Measurements from ENCODE around the gene ZCCHC4. TPM values are rescaled to one million over a fixed set of nuclear protein-coding genes. Genes with fewer than 3 reads are reported as not detected.

Gene ZCCHC4
- total and polyA plus RNA-seq, 4 experiments from 2014 or later, result 9.2 to 14.4 (median 12.8) TPM

GRCh38 chr4:25297528-25298242 is 14.9 kb upstream of the ZCCHC4 start:
- no peak overlapping the region for H3K4me3 Mint-ChIP-seq
- ChIA-PET CTCF (ENCODE audit: partially characterized antibody) (no interaction called here), POLR2A (ENCODE audit: partially characterized antibody) (no interaction called here)
- H3K36me3 ChIP-seq (ENCODE audit: insufficient read depth, low read length), result no peaks in the 10 kb centered on the region
- no peak overlapping the region for H3K27ac Mint-ChIP-seq
- H3K36me3 Mint-ChIP-seq, result no peaks in the 10 kb centered on the region
- H3K9me3 Mint-ChIP-seq, result peaks cover 0 to 1% (median 0%) of the 10 kb centered on the region in 8 donors
- H3K4me1 Mint-ChIP-seq, result no peaks in the 10 kb centered on the region
- H3K4me3 ChIP-seq (ENCODE audit: low read length in 2 of 2), result no peak overlapping the region
- intact Hi-C loops (cut with micrococcal nuclease), result no loop called here
- no peak for DNase-seq
- H3K4me1 ChIP-seq (ENCODE audit: insufficient read depth, low read length), result no peaks in the 10 kb centered on the region
- H3K27ac ChIP-seq (ENCODE audit: low read depth, low read length), result no peak overlapping the region
- no peaks in the 10 kb centered on the region for H3K9me3 ChIP-seq (ENCODE audit: control insufficient read depth in 1 of 2, low read length in 2 of 2)
- no peaks in the 10 kb centered on the region for H3K27me3 ChIP-seq (ENCODE audit: insufficient read depth, low read length)
- H3K27me3 Mint-ChIP-seq, result peaks cover 8 to 13% of the 10 kb centered on the region in 2 donors

DNA sequence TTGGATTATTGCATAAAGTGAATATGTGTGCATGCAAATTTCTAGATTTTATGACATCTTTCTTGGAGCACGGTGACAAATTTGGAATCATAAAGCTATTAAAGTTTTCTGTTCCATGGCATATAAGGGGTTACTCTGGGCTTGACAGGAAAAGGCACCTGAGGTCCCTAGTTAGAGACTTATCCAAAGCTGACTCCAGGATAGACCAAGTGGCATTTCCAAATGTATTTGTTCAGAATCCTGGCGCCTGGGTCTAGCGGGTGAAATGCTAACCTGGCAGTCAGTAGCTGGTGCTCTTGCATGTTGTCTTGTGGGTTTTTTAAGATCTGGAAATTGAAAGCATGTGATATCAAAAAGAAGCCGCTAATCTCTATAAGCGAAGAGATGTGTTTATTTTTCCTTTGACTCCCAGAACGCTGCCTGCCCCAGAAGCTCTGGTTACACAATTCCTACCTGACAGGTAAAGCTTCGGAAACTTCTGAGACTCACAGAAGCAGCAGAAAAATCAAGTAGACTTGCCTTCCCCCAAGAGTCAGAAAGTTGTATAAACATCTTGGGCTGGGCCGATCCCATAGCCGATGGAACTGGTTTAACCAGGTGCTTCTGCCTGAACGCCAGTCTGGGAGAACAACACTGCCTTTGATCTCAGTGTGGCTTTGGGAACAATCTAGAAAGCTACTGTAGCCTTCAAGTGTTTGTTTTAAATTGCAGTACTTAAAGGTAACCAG is 12.9 kb upstream of the ZCCHC4 start:
- CTCF ChIA-PET (ENCODE audit: partially characterized antibody), result interaction anchor here (1.9 kb wide), 1 partner anchor 13 kb away, joined by 8 read pairs; the partner anchor contains the start of gene ZCCHC4

DNA sequence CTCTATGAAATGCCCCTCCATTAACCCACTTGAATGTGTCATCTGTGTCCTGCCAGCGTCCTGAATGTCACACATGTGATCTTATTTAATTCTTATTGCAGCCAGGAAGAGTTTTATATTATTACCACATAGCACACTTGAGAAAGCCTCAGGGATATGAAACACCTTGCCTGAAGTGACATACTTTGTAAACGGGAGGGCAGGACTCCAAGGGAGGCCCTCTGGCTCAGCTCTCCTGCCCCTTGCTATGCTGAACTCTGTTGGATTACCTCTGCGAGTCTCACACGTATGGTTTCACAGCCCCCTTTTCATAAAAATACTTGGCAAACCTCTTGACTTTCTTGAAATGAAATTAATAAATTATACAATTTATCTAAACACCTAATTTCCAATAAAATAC is 11.1 kb upstream of the ZCCHC4 start:
- Mint-ChIP-seq H3K4me1 (no peaks in the 10 kb centered on the region), H3K27ac (no peak overlapping the region), H3K36me3 (no peaks in the 10 kb centered on the region), H3K27me3 (peaks cover 8 to 16% of the 10 kb centered on the region in 2 donors), H3K9me3 (no peaks in the 10 kb centered on the region), H3K4me3 (no peak overlapping the region)
- Histone ChIP-seq H3K9me3 (ENCODE audit: control insufficient read depth in 1 of 2, low read length in 2 of 2) (no peaks in the 10 kb centered on the region), H3K4me3 (ENCODE audit: low read length in 2 of 2) (no peak overlapping the region), H3K4me1 (ENCODE audit: insufficient read depth, low read length) (no peaks in the 10 kb centered on the region), H3K27me3 (ENCODE audit: insufficient read depth, low read length) (no peaks in the 10 kb centered on the region), H3K27ac (ENCODE audit: low read depth, low read length) (no peak overlapping the region), H3K36me3 (ENCODE audit: insufficient read depth, low read length) (no peaks in the 10 kb centered on the region)
- POLR2A ChIA-PET (ENCODE audit: partially characterized antibody), result no interaction called here
- intact Hi-C loops (cut with micrococcal nuclease), result no loop called here
- CTCF ChIA-PET (ENCODE audit: partially characterized antibody), result interaction anchor here (0.8 to 0.9 kb wide), 2 partner anchors 8 to 11 kb away, joined by 3 to 4 read pairs; partner anchors contain the start of gene ZCCHC4
- no peak for DNase-seq

More for the DNA sequence above, 12.9 kb upstream of the ZCCHC4 start:
- Histone ChIP-seq H3K27ac (ENCODE audit: low read depth, low read length) (no peak overlapping the region), H3K4me1 (ENCODE audit: insufficient read depth, low read length) (no peaks in the 10 kb centered on the region), H3K27me3 (ENCODE audit: insufficient read depth, low read length) (no peaks in the 10 kb centered on the region), H3K36me3 (ENCODE audit: insufficient read depth, low read length) (no peaks in the 10 kb centered on the region), H3K4me3 (ENCODE audit: low read length in 2 of 2) (no peak overlapping the region), H3K9me3 (ENCODE audit: control insufficient read depth in 1 of 2, low read length in 2 of 2) (no peaks in the 10 kb centered on the region)
- no peaks in the 10 kb centered on the region for H3K4me1 Mint-ChIP-seq
- peaks cover 8 to 15% of the 10 kb centered on the region in 2 donors for H3K27me3 Mint-ChIP-seq
- intact Hi-C loops (cut with micrococcal nuclease), result no loop called here
- H3K36me3 Mint-ChIP-seq, result no peaks in the 10 kb centered on the region
- no peak overlapping the region for H3K4me3 Mint-ChIP-seq
- H3K27ac Mint-ChIP-seq, result no peak overlapping the region
- peaks cover 0 to under 1% (median 0%) of the 10 kb centered on the region in 8 donors for H3K9me3 Mint-ChIP-seq
- no peak for DNase-seq
- POLR2A ChIA-PET (ENCODE audit: partially characterized antibody), result no interaction called here

- no peaks in the 10 kb centered on the region for H3K27me3 ChIP-seq (ENCODE audit: insufficient read depth, low read length)
- no peaks in the 10 kb centered on the region for H3K36me3 Mint-ChIP-seq
- H3K9me3 ChIP-seq (ENCODE audit: control insufficient read depth in 1 of 2, low read length in 2 of 2), result no peaks in the 10 kb centered on the region
- no peaks in the 10 kb centered on the region for H3K9me3 Mint-ChIP-seq
- no peaks in the 10 kb centered on the region for H3K4me1 ChIP-seq (ENCODE audit: insufficient read depth, low read length)
- no peak overlapping the region for H3K4me3 Mint-ChIP-seq
- H3K27ac Mint-ChIP-seq, result no peak overlapping the region
- CTCF ChIA-PET (ENCODE audit: partially characterized antibody), result interaction anchor here (0.6 kb wide), 1 partner anchor 10 kb away, joined by 4 read pairs; the partner anchor contains the start of gene ZCCHC4
- H3K4me3 ChIP-seq (ENCODE audit: low read length in 2 of 2), result no peak overlapping the region
- POLR2A ChIA-PET (ENCODE audit: partially characterized antibody), result no interaction called here
- no peak for DNase-seq
- H3K27me3 Mint-ChIP-seq, result peaks cover 8 to 23% of the 10 kb centered on the region in 2 donors
- intact Hi-C loops (cut with micrococcal nuclease), result no loop called here
- H3K27ac ChIP-seq (ENCODE audit: low read depth, low read length), result no peak overlapping the region
- H3K36me3 ChIP-seq (ENCODE audit: insufficient read depth, low read length), result no peaks in the 10 kb centered on the region
- no peaks in the 10 kb centered on the region for H3K4me1 Mint-ChIP-seq
Measured at GRCh38 chr4:25302626-25303025, 9.9 kb upstream of the ZCCHC4 start.

DNA sequence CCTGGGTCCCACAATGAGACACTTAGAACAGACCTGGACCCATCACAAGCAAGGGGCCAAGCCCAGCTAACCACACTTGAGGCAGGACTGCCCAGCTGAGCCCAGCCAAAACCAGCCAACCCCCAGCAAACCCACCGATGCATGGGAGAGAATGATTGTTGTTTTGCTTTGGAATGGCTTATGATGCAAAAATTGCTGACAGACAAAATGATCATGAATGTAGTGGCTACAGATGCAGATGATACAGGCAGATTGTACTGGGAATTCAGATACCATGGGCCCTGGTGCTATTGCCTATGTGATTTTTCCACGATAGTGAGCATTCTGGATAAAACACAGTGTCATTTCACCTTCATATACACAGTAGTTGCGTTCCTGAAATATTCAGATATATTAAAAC is 9.0 kb upstream of the ZCCHC4 start:
- H3K9me3 Mint-ChIP-seq, result peaks cover 0 to 2% (median 0%) of the 10 kb centered on the region in 8 donors
- no peak overlapping the region for H3K27ac ChIP-seq (ENCODE audit: low read depth, low read length)
- H3K27me3 ChIP-seq (ENCODE audit: insufficient read depth, low read length), result no peaks in the 10 kb centered on the region
- H3K27ac Mint-ChIP-seq, result no peak overlapping the region
- H3K36me3 Mint-ChIP-seq, result no peaks in the 10 kb centered on the region
- H3K9me3 ChIP-seq (ENCODE audit: control insufficient read depth in 1 of 2, low read length in 2 of 2), result no peaks in the 10 kb centered on the region
- CTCF ChIA-PET (ENCODE audit: partially characterized antibody), result interaction anchor here (0.7 kb wide), 1 partner anchor 9 kb away, joined by 3 read pairs; no protein-coding TSS in a partner anchor
- DNase-seq, result no peak
- peaks cover 9 to 26% of the 10 kb centered on the region in 2 donors for H3K27me3 Mint-ChIP-seq
- H3K4me1 Mint-ChIP-seq, result no peaks in the 10 kb centered on the region
- H3K4me3 ChIP-seq (ENCODE audit: low read length in 2 of 2), result no peak overlapping the region
- intact Hi-C loops (cut with micrococcal nuclease), result no loop called here
- no peak overlapping the region for H3K4me3 Mint-ChIP-seq
- no peaks in the 10 kb centered on the region for H3K36me3 ChIP-seq (ENCODE audit: insufficient read depth, low read length)
- H3K4me1 ChIP-seq (ENCODE audit: insufficient read depth, low read length), result no peaks in the 10 kb centered on the region
- POLR2A ChIA-PET (ENCODE audit: partially characterized antibody), result no interaction called here

- intact Hi-C loops (cut with micrococcal nuclease), result no loop called here
- H3K27ac Mint-ChIP-seq, result no peak overlapping the region
- no peaks in the 10 kb centered on the region for H3K4me1 ChIP-seq (ENCODE audit: insufficient read depth, low read length)
- H3K4me3 Mint-ChIP-seq, result no peak overlapping the region
- ChIA-PET CTCF (ENCODE audit: partially characterized antibody) (no interaction called here), POLR2A (ENCODE audit: partially characterized antibody) (no interaction called here)
- H3K36me3 Mint-ChIP-seq, result no peaks in the 10 kb centered on the region
- H3K4me1 Mint-ChIP-seq, result no peaks in the 10 kb centered on the region
- peaks cover 7 to 18% of the 10 kb centered on the region in 2 donors for H3K27me3 Mint-ChIP-seq
- no peak for DNase-seq
- H3K4me3 ChIP-seq (ENCODE audit: low read length in 2 of 2), result no peak overlapping the region
- no peak overlapping the region for H3K27ac ChIP-seq (ENCODE audit: low read depth, low read length)
- no peaks in the 10 kb centered on the region for H3K27me3 ChIP-seq (ENCODE audit: insufficient read depth, low read length)
- H3K9me3 Mint-ChIP-seq, result peaks cover 0 to 2% (median 0%) of the 10 kb centered on the region in 8 donors
- H3K9me3 ChIP-seq (ENCODE audit: control insufficient read depth in 1 of 2, low read length in 2 of 2), result no peaks in the 10 kb centered on the region
- H3K36me3 ChIP-seq (ENCODE audit: insufficient read depth, low read length), result no peaks in the 10 kb centered on the region
Measured at GRCh38 chr4:25306518-25307057, 6.0 kb upstream of the ZCCHC4 start.

DNA sequence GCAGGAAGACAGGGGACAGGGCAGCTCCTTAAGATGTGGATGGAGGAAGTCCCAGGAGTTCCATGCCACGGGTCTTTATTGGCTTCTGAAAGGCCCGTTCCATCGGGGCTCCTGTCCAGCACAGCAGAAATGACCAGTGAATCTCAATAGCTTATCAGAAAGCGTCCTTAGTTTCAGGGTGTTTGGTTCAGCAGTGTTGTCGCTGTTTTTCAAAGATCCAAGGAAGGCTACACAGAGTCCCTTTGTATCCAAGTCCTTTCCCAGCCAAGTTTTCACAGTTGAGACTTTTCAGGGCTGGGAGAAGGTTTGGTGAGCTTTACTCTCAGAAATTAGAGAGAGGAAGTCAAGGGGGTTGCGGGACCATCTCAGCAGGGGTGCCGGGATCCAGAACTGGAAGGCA is 5.0 kb upstream of the ZCCHC4 start:
- DNase-seq, result no peak
- Mint-ChIP-seq H3K27me3 (peaks cover 7 to 18% of the 10 kb centered on the region in 2 donors), H3K27ac (no peak overlapping the region), H3K4me1 (peaks cover 2 to 8% (median 5%) of the 10 kb centered on the region in 4 donors), H3K9me3 (peaks cover 0 to 2% (median 0%) of the 10 kb centered on the region in 8 donors), H3K4me3 (no peak overlapping the region), H3K36me3 (peaks cover 0 to under 1% of the 10 kb centered on the region in 2 donors)
- Histone ChIP-seq H3K27ac (ENCODE audit: low read depth, low read length) (no peak overlapping the region), H3K36me3 (ENCODE audit: insufficient read depth, low read length) (no peaks in the 10 kb centered on the region), H3K4me3 (ENCODE audit: low read length in 2 of 2) (no peak overlapping the region), H3K9me3 (ENCODE audit: control insufficient read depth in 1 of 2, low read length in 2 of 2) (no peaks in the 10 kb centered on the region), H3K27me3 (ENCODE audit: insufficient read depth, low read length) (no peaks in the 10 kb centered on the region), H3K4me1 (ENCODE audit: insufficient read depth, low read length) (peaks cover 5% of the 10 kb centered on the region)
- CTCF ChIA-PET (ENCODE audit: partially characterized antibody), result no interaction called here
- intact Hi-C loops (cut with micrococcal nuclease), result no loop called here
- POLR2A ChIA-PET (ENCODE audit: partially characterized antibody), result no interaction called here
